ENCODE measurements around the gene PRTFDC1. TPM values are rescaled to one million over a fixed set of nuclear protein-coding genes. Genes with fewer than 3 reads are reported as not detected.

Gene PRTFDC1
- total and polyA plus RNA-seq, 2 donors (not counting 3 experiments of a cell fraction or from before 2014, with no cell fraction given) = 22.0 to 27.0 TPM

- no peaks in the 10 kb centered on the region for H3K9me3 ChIP-seq (replicated peaks; ENCODE audit: control insufficient read depth, insufficient read depth, low read length)
- no peak overlapping the region for H2AFZ ChIP-seq (ENCODE audit: low read depth, low read length)
- H3K36me3 ChIP-seq (ENCODE audit: control insufficient read depth in 2 of 2, extremely low read depth in 1 of 2, insufficient read depth in 2 of 2, low read length in 2 of 2) = no peaks in the 10 kb centered on the region
- DNase-seq (ENCODE audit: low read depth, low spot score) (no peak), FAIRE-seq (no peak)
- intact Hi-C loops (cut with micrococcal nuclease) (no loop called here), dilution Hi-C loops (cut with MboI; ENCODE audit: extremely low pct_ligation_motif_present, low sequenced_read_pairs) (no loop called here)
- ChIA-PET POLR2A (no interaction called here), CTCF (interaction anchor here (1.1 to 3.0 kb wide), 8 partner anchors 13 to 234 kb away, joined by 3 to 12 read pairs (median 3); no protein-coding TSS in a partner anchor)
- no peak overlapping the region for H3K4me2 ChIP-seq (ENCODE audit: insufficient read depth, low read length)
- no TSS peak for BruUV-seq (replicated peaks)
- no peaks in the 10 kb centered on the region for H3K79me2 ChIP-seq (ENCODE audit: control insufficient read depth, insufficient read depth, low read length)
- TF ChIP-seq, protein P1, sequence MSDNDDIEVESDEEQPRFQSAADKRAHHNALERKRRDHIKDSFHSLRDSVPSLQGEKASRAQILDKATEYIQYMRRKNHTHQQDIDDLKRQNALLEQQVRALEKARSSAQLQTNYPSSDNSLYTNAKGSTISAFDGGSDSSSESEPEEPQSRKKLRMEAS (IDR thresholded peaks at IDR 0.05; ENCODE audit: insufficient read depth, insufficient read length) = no peak
- TF ChIP-seq POLR2AphosphoS5 (IDR thresholded peaks at IDR 0.05; ENCODE audit: insufficient read depth, low read depth, low read length) (no peak), CTCF (IDR thresholded peaks at IDR 0.05; ENCODE audit: extremely low read depth in 1 of 2, insufficient read depth in 1 of 2, low read depth in 1 of 2, low read length in 2 of 2) (no peak), FOS (IDR thresholded peaks at IDR 0.05; ENCODE audit: borderline replicate concordance, insufficient read depth, low read length) (no peak), JUN (IDR thresholded peaks at IDR 0.05; ENCODE audit: borderline replicate concordance, insufficient read depth, insufficient read length, low read depth) (no peak), EZH2 (IDR thresholded peaks at IDR 0.05; ENCODE audit: borderline replicate concordance, low read depth, low read length, severe bottlenecking) (no peak), GATA2 (IDR thresholded peaks at IDR 0.05; ENCODE audit: insufficient read depth, insufficient read length, low read depth, low read length) (no peak), MYC (IDR thresholded peaks at IDR 0.05; ENCODE audit: low read depth, low read length) (no peak), POLR2A (IDR thresholded peaks at IDR 0.05; ENCODE audit: low read depth, low read length) (no peak)
- H3K27me3 ChIP-seq (ENCODE audit: control insufficient read depth in 2 of 2, insufficient read depth in 2 of 2, low read length in 2 of 2) = no peaks in the 10 kb centered on the region
- H3K27ac ChIP-seq (ENCODE audit: insufficient read depth, low read depth, low read length) = no peak overlapping the region
- no peaks in the 10 kb centered on the region for H4K20me1 ChIP-seq (replicated peaks; ENCODE audit: control insufficient read depth, extremely low read depth, insufficient read depth, low read length)
- H3K4me3 ChIP-seq (replicated peaks in 1 of 3; ENCODE audit: insufficient read depth in 1 of 3, low read depth in 1 of 3, low read length in 3 of 3) = no peak overlapping the region
- peaks cover 30% of the 10 kb centered on the region for H3K4me1 ChIP-seq (ENCODE audit: control insufficient read depth, extremely low read depth, insufficient read depth, low read length)
- no peaks in the 10 kb centered on the region for H3K9me1 ChIP-seq (replicated peaks; ENCODE audit: control insufficient read depth, extremely low read depth, insufficient read depth, low read length)
- no peak overlapping the region for H3K9ac ChIP-seq (replicated peaks; ENCODE audit: extremely low read depth, insufficient read depth, low read length)
Measured at GRCh38 chr10:24847112-24848070, 105.0 kb downstream of the PRTFDC1 start.

Data from endothelial cell of umbilical vein (primary cell).